GM12878 (cell line): ENCODE measurements around the gene CADM3. TPM values are rescaled to one million over a fixed set of nuclear protein-coding genes. Genes with fewer than 3 reads are reported as not detected.

Source experiments
- ATAC-seq: fragments of 200-7000 bp; cut with Tn5 transposase; 3 replicates; pipeline ENCODE4 v1.9.1; 2020; ENCODE audit warnings: mild to moderate bottlenecking, moderate library complexity
- BruUV-seq: library from RNA; stranded (reverse); fragments of 400-500 nt; replicated peaks from 2 replicates; lab custom pipeline; 2021; lab: Mats Ljungman, UMichigan
- CTCF ChIA-PET: fragments of 300-600 bp; sonication (Branson Sonifier 250); formaldehyde crosslinking; extraction: SDS; loops from one replicate; lab custom pipeline; 2021; ENCODE audit warnings: inconsistent platforms; lab: Yijun Ruan, JAX
- POLR2A ChIA-PET: fragments of 350-600 bp; formaldehyde crosslinking; extraction: SDS; loops from one replicate; lab custom pipeline; 2021; ENCODE audit warnings: inconsistent platforms; lab: Charles Lee
- RAD21 ChIA-PET: fragments of 300-600 bp; sonication (Branson Sonifier 250); formaldehyde crosslinking; loops from one replicate; lab custom pipeline; 2023; ENCODE audit warnings: antibody characterized with exemption; ENCODE audit not compliant: unreplicated experiment; lab: Charles Lee
- SMC1A ChIA-PET: fragments of 300-600 bp; sonication (Branson Sonifier 250); formaldehyde crosslinking; loops from one replicate; lab custom pipeline; 2023; ENCODE audit not compliant: unreplicated experiment, uncharacterized antibody; lab: Charles Lee
- DNase-seq: peaks from one replicate; pipeline ENCODE4 v3.0.0-alpha.2; 2011; ENCODE audit warnings: low read depth, low spot score
- FAIRE-seq: peaks from 3 replicates; lab custom pipeline; 2011; peaks lifted over from hg19 to GRCh38; lab: Jason Lieb, UNC
- H2AFZ ChIP-seq: 2 replicates; pipeline ENCODE4 v1.6.0; 2011; ENCODE audit warnings: low read depth, low read length, control low read depth; ENCODE audit not compliant: control insufficient read depth
- H3K27ac ChIP-seq: 2 replicates; pipeline ENCODE4 v1.5.1; 2011; ENCODE audit warnings: control low read depth; ENCODE audit not compliant: control insufficient read depth, insufficient read depth
- H3K27me3 ChIP-seq, 2 experiments: replicated peaks in 1 of 2; 2 replicates each; pipeline versions ENCODE4 v1.6.0 to v1.6.1; 2011; ENCODE audit warnings: low read length in 1 of 2; ENCODE audit not compliant: control insufficient read depth in 2 of 2, insufficient read depth in 2 of 2
- H3K36me3 ChIP-seq, 2 experiments: 2 replicates each; pipeline ENCODE4 v1.5.1; 2011; ENCODE audit warnings: low read length in 1 of 2; ENCODE audit not compliant: control insufficient read depth in 2 of 2, insufficient read depth in 2 of 2
- H3K4me1 ChIP-seq: 2 replicates; pipeline ENCODE4 v1.6.1; 2011; ENCODE audit warnings: mild to moderate bottlenecking, low read length, moderate library complexity, mixed read lengths; ENCODE audit not compliant: control insufficient read depth, insufficient read depth
- H3K4me2 ChIP-seq: 2 replicates; pipeline ENCODE4 v1.6.0; 2011; ENCODE audit warnings: control low read depth; ENCODE audit not compliant: control insufficient read depth, insufficient read depth
- H3K4me3 ChIP-seq: fragments of 200-600 bp; sonication (generic); 2 replicates; pipeline ENCODE4 v1.5.1; 2016
- H3K79me2 ChIP-seq: 2 replicates; pipeline ENCODE4 v1.6.0; 2011; ENCODE audit warnings: low read length; ENCODE audit not compliant: control insufficient read depth, insufficient read depth
- H3K9ac ChIP-seq: 2 replicates; pipeline ENCODE4 v1.8.0; 2011; ENCODE audit warnings: low read length, control low read depth, mixed read lengths; ENCODE audit not compliant: control insufficient read depth, insufficient read depth
- H3K9me3 ChIP-seq: replicated peaks from 3 replicates; pipeline ENCODE4 v1.5.1; 2011; ENCODE audit warnings: mild to moderate bottlenecking, low read length; ENCODE audit not compliant: control insufficient read depth, insufficient read depth
- H4K20me1 ChIP-seq: 2 replicates; pipeline ENCODE4 v1.6.0; 2011; ENCODE audit not compliant: control insufficient read depth, insufficient read depth
- ASH2L ChIP-seq: fragments of 300-600, 200-600 bp; sonication (generic); IDR thresholded peaks from 2 replicates; pipeline ENCODE4 v1.6.1; 2017; ENCODE audit warnings: low read depth, mild to moderate bottlenecking, borderline replicate concordance
- ATF2 ChIP-seq: IDR thresholded peaks from 2 replicates; pipeline ENCODE4 v1.6.1; 2012; ENCODE audit warnings: low read length, inconsistent platforms
- CTCF ChIP-seq, 3 experiments: IDR thresholded peaks in 2 of 3; conservative IDR thresholded peaks in 1 of 3; 2 replicates each; pipeline ENCODE4 v1.5.1; 2011; ENCODE audit warnings: low read depth in 3 of 3, low read length in 3 of 3, mild to moderate bottlenecking in 3 of 3, control low read depth in 2 of 3, moderate library complexity in 2 of 3, inconsistent platforms in 1 of 3, mixed read lengths in 1 of 3; ENCODE audit not compliant: control insufficient read depth in 2 of 3, insufficient read depth in 1 of 3; ENCODE audit errors: extremely low read depth in 1 of 3
- GATAD2B ChIP-seq: fragments of 450-650 bp; conservative IDR thresholded peaks from 2 replicates; pipeline ENCODE4 v1.6.1; 2017; ENCODE audit warnings: low read depth, mild to moderate bottlenecking, moderate library complexity
- KDM1A ChIP-seq: fragments of 200-600 bp; sonication (generic); IDR thresholded peaks from 2 replicates; pipeline ENCODE4 v1.6.1; 2016; ENCODE audit warnings: borderline replicate concordance
- KLF5 ChIP-seq: fragments of 450-650 bp; IDR thresholded peaks from 2 replicates; pipeline ENCODE4 v1.6.1; 2014; ENCODE audit warnings: mild to moderate bottlenecking; ENCODE audit not compliant: partially characterized antibody
- MTA3 ChIP-seq: IDR thresholded peaks from 2 replicates; pipeline ENCODE4 v1.6.1; 2012; ENCODE audit warnings: low read length, inconsistent platforms, borderline replicate concordance
- NRF1 ChIP-seq: conservative IDR thresholded peaks from 2 replicates; pipeline ENCODE4 v1.6.1; 2011; ENCODE audit warnings: mild to moderate bottlenecking, low read depth, low read length, improper control_type of control experiment
- PAX8 ChIP-seq: fragments of 450-650 bp; IDR thresholded peaks from 2 replicates; pipeline ENCODE4 v1.6.1; 2017; ENCODE audit warnings: mild to moderate bottlenecking, moderate library complexity
- POLR2AphosphoS2 ChIP-seq: IDR thresholded peaks from 2 replicates; pipeline ENCODE4 v1.6.1; 2011; ENCODE audit warnings: low read depth, mild to moderate bottlenecking, low read length, improper control_type of control experiment, moderate library complexity
- RAD21 ChIP-seq: IDR thresholded peaks from 2 replicates; pipeline ENCODE4 v1.6.1; 2011; ENCODE audit warnings: mild to moderate bottlenecking, low read depth, low read length, moderate library complexity; ENCODE audit not compliant: insufficient read depth
- RELB ChIP-seq: fragments of 450-650 bp; IDR thresholded peaks from 2 replicates; pipeline ENCODE4 v1.6.1; 2017; ENCODE audit warnings: low read depth, mild to moderate bottlenecking, moderate library complexity
- STAT3 ChIP-seq: IDR thresholded peaks from 2 replicates; pipeline ENCODE4 v1.6.1; 2011; ENCODE audit warnings: low read depth, low read length, improper control_type of control experiment
- YY1 ChIP-seq: IDR thresholded peaks from 2 replicates; pipeline ENCODE4 v1.6.1; 2011; ENCODE audit warnings: low read depth, mild to moderate bottlenecking, low read length
- ZNF24 ChIP-seq: fragments of 450-650 bp; IDR thresholded peaks from 2 replicates; pipeline ENCODE4 v1.6.1; 2017; ENCODE audit warnings: antibody characterized with exemption, mild to moderate bottlenecking
- WGBS: methylation state at CpG from one replicate; pipeline ENCODE4 v1.1.6; 2016; ENCODE audit warnings: low lambda C conversion rate; ENCODE audit not compliant: insufficient replicate concordance, insufficient coverage; ENCODE audit errors: missing lambda C conversion rate; 5-methylcytosine and 5-hydroxymethylcytosine counted together
- in situ Hi-C: fragments of 300-500 bp; cut with MboI; formaldehyde crosslinking; loops from 9 replicates; pipeline ENCODE4 v1.14.3; 2018; ENCODE audit warnings: mixed read lengths
- intact Hi-C: fragments of 100-400 bp; cut with micrococcal nuclease; formaldehyde crosslinking; loops from one replicate; pipeline ENCODE4 v1.14.2; 2022; ENCODE audit not compliant: unreplicated experiment
- polyA plus RNA-seq, 11 experiments: library from polyadenylated mRNA; depleted of rRNA in 4 of 11; unstranded in 6 of 11; stranded (reverse) in 5 of 11; fragments of >200 nt; fragmentation: Nextera tagmentation in 4 of 11; fragmentation: Illumina TruSeq in 1 of 11; extraction: Ambion mirVana in 4 of 11; extraction: Trizol in 1 of 11; gene quantifications; 1 replicate in 1 of 11; 2 replicates in 10 of 11; pipeline versions ENCODE4 v1.2.1 to v1.2.3, GENCODE V29; 2011 to 2016; ENCODE audit warnings: inconsistent platforms in 2 of 11, missing spikeins in 2 of 11, low read depth in 1 of 11
- total RNA-seq, 4 experiments: library from RNA; depleted of rRNA in 3 of 4; stranded (reverse); fragments of >200 nt in 3 of 4; fragmentation: Illumina TruSeq in 1 of 4; extraction: Trizol in 1 of 4; gene quantifications; 2 replicates each; pipeline versions ENCODE4 v1.2.1 to v1.2.3, GENCODE V29; 2013 to 2021
- TF ChIP-seq, protein P1 (sequence below): fragments of 450-650 bp; IDR thresholded peaks from 2 replicates; pipeline ENCODE4 v1.6.1; 2016; ENCODE audit warnings: mild to moderate bottlenecking

CADM3 gene
- total and polyA plus RNA-seq, 10 of the 15 experiments (the other 5 are each of a cell fraction or from before 2014, with no cell fraction given): 0.04 to 0.37 TPM; not detected in 8

GRCh38 chr1:159197561-159198557 is 26.4 kb downstream of the CADM3 start:
- ChIA-PET CTCF (interaction anchor here (0.6 to 6.0 kb wide), 15 partner anchors 9 to 729 kb away, joined by 3 to 83 read pairs (median 4); no protein-coding TSS in a partner anchor), RAD21 (interaction anchor here (0.7 to 1.0 kb wide), 6 partner anchors 11 to 810 kb away, joined by 3 to 5 read pairs (median 4); no protein-coding TSS in a partner anchor), SMC1A (interaction anchor here (0.8 to 3.8 kb wide), 10 partner anchors 9 to 65 kb away, joined by 3 to 20 read pairs (median 5); no protein-coding TSS in a partner anchor), POLR2A (no interaction called here)
- Histone ChIP-seq H3K4me3 (no peak overlapping the region), H3K9ac (no peak overlapping the region), H3K36me3 (no peaks in the 10 kb centered on the region), H3K27ac (no peak overlapping the region), H3K4me2 (no peak overlapping the region), H3K27me3 (peaks cover 0 to 2% of the 10 kb centered on the region in 2 experiments; a peak in 2 of 4 replicates), H3K79me2 (no peaks in the 10 kb centered on the region), H2AFZ (no peak overlapping the region), H4K20me1 (no peaks in the 10 kb centered on the region), H3K4me1 (no peaks in the 10 kb centered on the region), H3K9me3 (no peaks in the 10 kb centered on the region)
- intact Hi-C loops (loop anchor here (1.0 to 5.0 kb wide), 2 partner anchors 37 to 66 kb away; no protein-coding TSS in a partner anchor), in situ Hi-C loops (loop anchor here (5.0 kb wide), 1 partner anchor 36 kb away; no protein-coding TSS in a partner anchor)
- ATAC-seq (peak; percentile 96), FAIRE-seq (peak; percentile 92), DNase-seq (no peak)
- no TSS peak for BruUV-seq
- WGBS: 34% methylated on average over 12 of the region's 12 CpGs
- TF ChIP-seq ATF2 (no peak), CTCF (IDR thresholded peaks at IDR 0.05 in 2 of 3, conservative IDR thresholded peaks at IDR 0.05 in 1 of 3; ENCODE audit: control insufficient read depth in 2 of 3, extremely low read depth in 1 of 3, insufficient read depth in 1 of 3, low read depth in 3 of 3, low read length in 3 of 3) (peak; percentile 83 to 90 (median 88)), MTA3 (no peak), RAD21 (peak; percentile 65), KDM1A (no peak), POLR2AphosphoS2 (no peak), NRF1 (no peak), ASH2L (no peak), KLF5 (no peak), RELB (no peak), STAT3 (no peak), YY1 (0 out of 2 replicates have a peak, but pooled peaks have one; percentile 39), ZNF24 (no peak), PAX8 (no peak), GATAD2B (no peak)
- TF ChIP-seq, protein P1, sequence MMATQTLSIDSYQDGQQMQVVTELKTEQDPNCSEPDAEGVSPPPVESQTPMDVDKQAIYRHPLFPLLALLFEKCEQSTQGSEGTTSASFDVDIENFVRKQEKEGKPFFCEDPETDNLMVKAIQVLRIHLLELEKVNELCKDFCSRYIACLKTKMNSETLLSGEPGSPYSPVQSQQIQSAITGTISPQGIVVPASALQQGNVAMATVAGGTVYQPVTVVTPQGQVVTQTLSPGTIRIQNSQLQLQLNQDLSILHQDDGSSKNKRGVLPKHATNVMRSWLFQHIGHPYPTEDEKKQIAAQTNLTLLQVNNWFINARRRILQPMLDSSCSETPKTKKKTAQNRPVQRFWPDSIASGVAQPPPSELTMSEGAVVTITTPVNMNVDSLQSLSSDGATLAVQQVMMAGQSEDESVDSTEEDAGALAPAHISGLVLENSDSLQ: 0 out of 2 replicates have a peak, but pooled peaks have one; percentile 11
